GM19240 (cell line): ENCODE measurements around the gene PLAAT2.
"Not testable (repeated sequence)": the region's sequence is repeated elsewhere in the genome, so short reads cannot be mapped to it uniquely, and the experiment has no call there.

Experiments
- DNase-seq: peaks from one replicate; pipeline ENCODE4 v3.0.0; 2011; ENCODE audit warnings: low spot score; ENCODE audit not compliant: insufficient read length

Gene PLAAT2

GRCh38 chr11:63563201-63564055 lies at the start of gene PLAAT2:
TSS of gene PLAAT2 (minus strand) at chr11:63563379. CDS start at chr11:63563324, 55 bp downstream.
- DNase-seq, result no peak

DNA sequence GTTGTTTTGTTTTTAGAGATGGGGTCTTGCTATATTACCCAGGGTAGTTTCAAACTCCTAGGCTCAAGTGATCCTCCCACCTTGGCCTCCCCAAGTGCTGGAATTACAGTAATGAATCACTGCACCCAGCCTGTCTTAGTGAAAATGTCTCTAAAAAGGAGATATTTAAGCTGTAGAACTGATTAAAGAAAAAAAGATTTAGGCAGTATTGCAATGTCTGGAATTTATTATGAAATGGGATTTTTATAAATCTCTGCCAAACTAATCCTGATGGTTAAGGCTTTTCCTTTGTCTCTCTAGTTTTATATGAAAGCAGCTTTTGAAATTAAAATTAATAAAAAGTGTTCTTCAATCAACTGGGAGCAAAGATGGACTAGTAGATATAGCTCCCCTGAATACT lies 49.0 kb upstream of the PLAAT2 start:
- no peak for DNase-seq

- DNase-seq, result no peak
Measured at GRCh38 chr11:63611395-63611747, 48.2 kb upstream of the PLAAT2 start.

DNA sequence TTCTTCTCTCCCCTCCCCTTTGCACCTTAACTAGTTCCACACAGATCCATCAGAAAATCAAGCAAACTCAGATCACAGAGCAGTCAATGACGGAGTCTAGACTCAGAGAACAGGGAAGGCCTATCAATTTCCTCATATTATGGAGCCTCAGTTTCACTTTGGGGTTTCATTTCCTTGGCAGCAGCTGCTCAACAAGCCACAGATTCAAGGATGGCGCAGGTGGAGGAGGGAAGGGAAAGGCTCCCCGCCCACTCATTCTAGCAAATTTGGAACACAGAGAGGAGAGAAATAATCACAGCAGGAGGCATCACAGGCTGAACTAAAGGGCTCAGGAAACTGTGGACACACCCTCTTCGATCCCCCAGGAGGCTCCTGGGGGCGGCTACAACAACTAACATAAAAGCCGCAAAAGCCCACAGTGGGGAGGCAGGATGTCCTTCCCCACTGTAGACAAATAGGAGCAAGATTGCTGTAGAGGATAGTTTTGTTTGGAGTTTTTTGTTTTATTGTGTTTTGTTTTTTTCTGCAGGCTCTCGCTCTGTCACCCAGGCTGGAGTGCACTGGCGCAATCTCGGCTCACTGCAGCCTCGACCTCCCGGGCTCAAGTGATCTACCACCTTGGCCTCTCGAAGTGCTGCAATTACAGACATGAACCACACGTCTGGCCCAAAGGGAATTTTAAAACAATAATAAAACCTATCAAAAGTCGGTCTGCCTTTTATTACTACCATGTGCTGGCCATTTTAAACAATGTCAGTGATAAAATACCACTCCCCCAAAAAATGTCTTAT lies 47.6 kb upstream of the PLAAT2 start:
- no peak for DNase-seq

GRCh38 chr11:63609971-63610580 lies 46.9 kb upstream of the PLAAT2 start:
- DNase-seq, result no peak

GRCh38 chr11:63609536-63609935 lies 46.4 kb upstream of the PLAAT2 start:
- DNase-seq, result no peak

- DNase-seq, result no peak
Measured at GRCh38 chr11:63608353-63609345, 45.5 kb upstream of the PLAAT2 start.

DNA sequence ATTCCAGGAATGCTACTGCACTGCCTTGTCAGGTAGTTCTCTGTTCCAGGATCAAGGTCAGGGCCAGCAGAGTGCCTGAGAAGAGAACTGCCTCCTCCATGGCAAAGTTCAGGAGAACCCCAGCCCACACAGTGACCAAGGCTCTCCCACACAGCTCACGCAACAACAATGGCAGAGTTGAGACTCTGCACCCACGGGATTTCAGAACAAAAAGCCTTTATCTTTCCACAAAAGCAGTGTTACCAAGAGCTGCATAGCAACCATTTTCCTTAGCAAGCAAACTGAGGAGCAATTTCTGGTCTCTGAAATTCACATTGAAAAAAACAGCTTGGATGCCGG lies 40.0 kb upstream of the PLAAT2 start:
- DNase-seq, result no peak

GRCh38 chr11:63602290-63603179 lies 39.4 kb upstream of the PLAAT2 start:
- not testable (repeated sequence) for DNase-seq

- no peak for DNase-seq
Measured at GRCh38 chr11:63599211-63600122, 36.3 kb upstream of the PLAAT2 start.

DNA sequence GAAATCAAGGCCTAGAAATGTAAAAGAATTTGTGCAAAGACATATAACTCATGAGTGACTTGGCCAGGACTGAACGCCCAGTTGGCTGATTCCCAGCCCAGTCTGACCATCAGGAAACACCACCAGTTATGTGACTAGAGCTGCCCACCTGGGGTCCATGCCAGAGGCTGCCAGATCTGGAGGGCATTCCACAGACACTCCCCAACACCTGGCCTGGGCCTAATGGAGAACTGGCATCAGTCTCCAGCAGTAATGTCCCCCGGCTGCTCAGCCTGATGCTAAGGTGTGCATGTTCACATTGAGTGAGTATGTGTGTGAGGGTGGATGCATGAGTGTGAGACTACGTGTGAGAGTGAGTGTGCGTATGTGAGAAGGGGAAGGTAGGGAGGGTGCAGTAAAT lies 35.4 kb upstream of the PLAAT2 start:
- DNase-seq, result no peak

- DNase-seq, result no peak
Measured at GRCh38 chr11:63595296-63595695, 32.1 kb upstream of the PLAAT2 start.

DNA sequence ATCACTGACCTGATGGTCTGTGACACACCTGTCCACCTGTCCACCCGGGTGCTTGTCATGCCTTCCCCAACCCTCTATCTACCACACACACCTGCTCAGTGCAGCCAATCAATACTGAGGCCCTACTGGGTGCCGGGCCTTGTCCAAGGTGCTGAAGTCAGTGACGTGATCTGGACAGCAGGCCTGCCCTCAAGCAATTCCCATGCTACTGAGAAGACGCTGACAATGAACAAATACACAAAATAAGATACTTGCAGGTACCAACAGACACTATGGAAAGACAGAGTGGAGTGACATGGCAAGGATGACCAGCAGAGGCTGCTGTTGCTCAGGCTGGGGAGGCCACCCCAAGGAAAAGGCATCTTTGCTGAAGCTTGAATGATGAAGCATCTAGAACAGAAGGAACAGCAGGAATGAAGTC lies 29.8 kb upstream of the PLAAT2 start:
- DNase-seq, result no peak

- DNase-seq, result no peak
Measured at GRCh38 chr11:63590024-63590788, 27.0 kb upstream of the PLAAT2 start.

DNA sequence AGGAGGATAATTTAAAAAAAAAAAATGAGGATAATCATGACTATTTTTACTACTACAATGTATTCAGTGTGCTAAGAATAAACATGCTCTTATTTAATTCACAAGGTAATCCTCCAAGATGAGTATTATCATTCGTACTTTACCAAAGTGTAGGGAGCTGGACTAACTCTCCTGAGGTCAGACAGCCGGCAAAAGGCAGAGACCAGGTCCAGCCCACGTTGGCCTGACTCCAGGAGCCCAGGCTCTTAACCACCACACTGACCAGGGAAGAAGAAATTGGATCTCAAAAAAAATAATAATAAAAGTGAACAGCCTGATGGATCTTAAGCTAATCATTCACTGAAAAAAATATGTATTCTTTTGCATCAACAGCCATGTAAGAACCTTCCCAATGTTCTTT lies 25.8 kb upstream of the PLAAT2 start:
- no peak for DNase-seq

DNA sequence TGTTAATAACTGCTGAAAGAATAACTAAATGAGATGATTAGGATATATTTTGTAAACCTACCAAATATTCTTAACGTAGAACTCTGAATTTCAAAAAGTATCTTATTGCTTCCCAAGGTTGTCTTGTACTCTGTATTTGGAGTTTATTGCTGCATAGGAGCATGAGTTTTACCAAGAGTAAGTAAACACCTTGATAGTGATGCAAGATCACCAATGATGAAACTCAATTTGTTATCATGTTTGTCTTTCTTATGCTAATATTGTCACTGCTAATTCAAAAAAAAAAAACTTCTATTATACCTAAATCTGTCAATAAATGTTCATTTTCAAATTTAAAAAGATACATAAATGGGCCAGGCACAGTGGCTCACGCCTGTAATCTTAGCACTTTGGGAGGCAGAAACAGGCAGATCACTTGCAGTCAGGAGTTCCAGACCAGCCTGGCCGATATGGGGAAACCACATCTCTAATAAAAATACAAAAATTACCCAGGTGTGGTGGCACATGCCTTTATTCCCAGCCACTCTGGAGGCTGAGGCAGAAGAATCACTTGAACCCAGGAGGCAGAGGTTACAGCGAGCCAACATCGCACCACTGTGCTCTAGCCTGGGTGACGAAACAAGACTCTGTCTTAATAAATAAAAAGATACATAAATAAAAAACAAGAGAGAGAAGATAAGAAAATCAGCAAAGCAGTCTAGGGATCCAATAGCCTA lies 23.4 kb upstream of the PLAAT2 start:
- DNase-seq, result no peak

DNA sequence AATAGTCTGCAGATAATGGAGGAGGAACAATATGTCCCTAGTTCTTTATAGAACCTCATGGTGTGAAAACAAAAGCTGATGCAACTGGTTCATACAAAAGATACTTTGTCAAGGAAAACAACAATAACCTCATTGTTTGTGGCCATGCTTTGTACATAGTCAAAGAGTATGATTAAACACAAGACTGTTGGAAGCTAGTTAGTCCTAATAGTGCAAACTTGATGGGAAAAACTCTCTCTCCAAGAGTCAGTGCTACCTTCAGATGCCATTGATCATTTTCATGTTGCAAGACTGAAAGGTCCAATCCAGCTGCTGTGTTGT lies 20.1 kb upstream of the PLAAT2 start:
- DNase-seq, result no peak

DNA sequence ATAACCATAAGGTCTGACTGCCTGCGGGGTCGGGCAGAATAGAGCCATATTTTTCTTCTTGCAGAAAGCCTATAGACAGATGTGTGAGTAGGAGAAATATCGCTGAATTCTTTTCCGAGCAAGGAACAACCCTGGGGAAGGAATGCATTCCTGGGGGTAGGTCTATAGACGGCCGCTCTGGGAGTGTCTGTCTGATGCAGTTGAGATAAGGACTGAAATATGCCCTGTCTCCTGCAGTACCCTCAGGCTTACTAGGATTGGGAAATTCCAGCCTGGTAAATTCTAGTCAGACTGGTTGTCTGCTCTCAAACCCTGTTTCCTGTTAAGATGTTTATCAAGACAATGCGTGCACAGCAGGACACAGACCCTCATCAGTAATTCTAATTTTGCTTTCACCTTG lies 18.0 kb upstream of the PLAAT2 start:
- DNase-seq, result not testable (repeated sequence)
